GM18498 (cell line): Measurements from ENCODE around the gene MAP3K10.
"Not testable (repeated sequence)": the region's sequence is repeated elsewhere in the genome, so short reads cannot be mapped to it uniquely, and the experiment has no call there.

ENCODE experiments used
- ATAC-seq: cut with Tn5 transposase; IDR thresholded peaks from one replicate; pipeline ENCODE4 v1.9.1; 2021; ENCODE audit warnings: mild to moderate bottlenecking, moderate library complexity; ENCODE audit not compliant: unreplicated experiment

Gene MAP3K10

DNA sequence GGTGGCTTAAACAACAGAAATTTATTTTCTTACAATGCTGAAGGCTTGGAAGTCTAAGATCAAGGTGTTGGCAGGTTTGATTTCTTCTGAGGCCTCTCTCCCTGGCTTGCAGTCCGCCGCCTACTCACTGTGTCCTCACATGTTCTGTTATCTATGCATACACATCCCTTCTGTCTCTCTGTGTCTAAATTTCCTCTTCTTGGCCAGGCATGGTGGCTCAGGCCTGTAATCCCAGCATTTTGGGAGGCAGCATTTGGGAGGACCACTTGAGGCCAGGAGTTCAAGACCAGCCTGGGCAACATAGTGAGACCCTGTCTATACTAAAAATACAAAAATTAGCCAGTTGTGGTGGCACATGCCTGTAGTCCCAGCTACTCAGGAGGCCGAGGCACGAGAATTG, 19.9 kb upstream of the MAP3K10 start:
- ATAC-seq: not testable (repeated sequence)

DNA sequence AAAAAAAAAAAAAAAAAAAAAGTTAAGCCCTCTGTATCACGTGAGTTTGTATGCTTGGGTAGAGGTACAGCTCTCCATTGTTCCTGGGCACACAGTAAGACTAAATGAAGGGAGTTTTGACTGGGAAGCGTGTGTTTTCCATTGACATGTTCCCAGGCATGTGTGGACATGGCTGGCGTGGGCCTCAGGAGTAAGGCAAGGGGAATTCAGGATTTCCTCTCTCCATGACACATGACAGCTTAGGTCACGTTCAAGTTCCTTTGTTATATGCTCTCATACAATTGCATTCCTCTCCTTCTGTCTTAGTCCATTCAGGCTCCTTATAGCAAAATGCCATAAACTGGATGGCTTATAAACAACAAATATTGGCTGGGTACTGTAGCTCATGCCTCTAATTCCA, 17.1 kb upstream of the MAP3K10 start:
- no peak for ATAC-seq

DNA sequence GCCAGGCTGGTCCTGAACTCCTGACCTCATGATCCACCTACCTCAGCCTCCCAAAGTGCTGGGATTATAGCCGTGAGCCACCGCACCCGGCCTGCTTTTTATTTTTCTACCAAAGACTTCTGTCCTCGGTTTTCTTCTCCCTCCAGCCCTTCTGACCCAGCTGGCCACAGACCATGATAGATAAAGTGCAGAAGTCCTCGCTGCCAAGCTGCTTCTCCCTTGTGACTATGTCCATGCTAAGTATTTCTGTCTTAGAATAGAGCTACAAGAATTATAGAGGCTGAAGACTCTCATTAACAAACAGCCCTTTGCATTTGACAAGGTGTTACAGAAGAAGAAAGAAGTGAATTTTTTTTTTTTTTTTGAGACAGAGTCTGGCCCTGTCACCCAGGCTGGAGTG, 15.4 kb upstream of the MAP3K10 start:
- no peak for ATAC-seq

DNA sequence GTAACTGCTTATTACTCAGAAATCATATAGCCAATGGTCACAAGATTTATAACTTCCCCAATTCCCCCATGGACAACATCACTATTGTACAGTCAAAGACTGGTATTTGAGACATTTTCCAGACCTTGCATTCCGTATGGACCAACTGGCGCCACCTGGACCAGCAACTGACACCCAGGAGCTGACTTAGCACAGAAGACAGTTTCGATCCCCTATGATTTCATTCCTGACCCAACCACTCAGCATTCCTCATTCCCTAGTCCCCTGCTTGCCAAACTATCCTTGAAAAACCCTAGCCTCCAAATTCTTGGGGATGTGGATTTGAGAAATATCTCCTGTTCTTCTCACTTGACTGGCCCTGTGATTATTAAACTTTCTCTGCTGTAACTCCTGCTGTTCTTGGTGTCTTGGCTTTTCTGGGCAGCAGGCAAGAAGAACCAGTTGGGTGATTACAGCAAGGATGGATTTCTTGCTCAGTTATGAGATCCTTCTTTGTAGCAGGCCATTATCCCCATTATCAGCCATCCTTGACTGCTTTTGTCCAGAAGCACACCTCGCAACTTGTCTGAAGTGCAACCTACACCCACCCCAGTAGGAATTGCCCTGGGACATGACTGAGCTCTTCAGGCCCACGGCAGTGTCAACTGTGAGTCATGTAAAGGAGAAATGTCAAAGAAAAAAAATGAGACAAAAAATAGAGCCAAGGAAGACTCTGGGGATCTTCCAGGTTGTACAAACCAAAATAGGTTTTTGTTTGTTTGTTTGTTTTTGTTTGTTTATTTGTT, 13.7 kb upstream of the MAP3K10 start:
- no peak for ATAC-seq

DNA sequence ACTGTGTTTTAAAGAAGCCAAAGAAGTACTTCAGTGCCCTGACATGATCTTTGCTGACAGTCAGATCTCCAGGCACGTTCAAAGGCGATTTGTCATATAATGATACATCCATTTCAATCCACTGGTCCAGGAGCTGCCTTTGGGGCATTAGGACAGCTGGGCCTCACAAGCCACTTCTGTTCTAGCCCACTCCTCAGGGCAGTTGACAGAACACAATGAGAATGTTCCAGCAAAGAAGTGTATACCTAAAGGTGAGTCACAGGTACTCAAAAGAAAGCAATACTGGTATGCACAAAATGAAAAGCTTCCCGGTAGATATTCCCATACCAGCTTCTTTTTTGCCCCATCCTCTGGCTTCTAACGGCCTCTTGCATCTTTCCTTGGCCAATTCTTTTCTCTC, 12.5 kb upstream of the MAP3K10 start:
- ATAC-seq: no peak

DNA sequence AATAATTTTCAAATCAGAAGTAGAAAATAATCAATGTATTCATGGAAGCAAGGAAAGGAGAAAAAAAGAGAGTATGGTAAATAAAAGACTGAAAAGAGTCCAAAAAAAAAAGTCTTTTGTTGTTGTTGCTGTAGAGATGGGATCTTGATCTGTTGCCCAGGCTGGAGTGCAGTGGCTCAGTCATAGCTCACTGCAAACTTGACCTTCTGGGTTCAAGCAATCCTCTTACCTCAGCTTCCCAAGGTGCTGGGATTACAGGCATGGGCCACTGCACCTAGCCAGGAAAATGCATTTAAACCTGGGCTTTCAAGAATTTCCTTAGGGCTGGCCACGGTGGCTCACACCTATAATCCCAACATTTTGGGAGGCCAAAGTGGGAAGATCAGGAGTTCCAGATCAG, 7.0 kb upstream of the MAP3K10 start:
- ATAC-seq: no peak

DNA sequence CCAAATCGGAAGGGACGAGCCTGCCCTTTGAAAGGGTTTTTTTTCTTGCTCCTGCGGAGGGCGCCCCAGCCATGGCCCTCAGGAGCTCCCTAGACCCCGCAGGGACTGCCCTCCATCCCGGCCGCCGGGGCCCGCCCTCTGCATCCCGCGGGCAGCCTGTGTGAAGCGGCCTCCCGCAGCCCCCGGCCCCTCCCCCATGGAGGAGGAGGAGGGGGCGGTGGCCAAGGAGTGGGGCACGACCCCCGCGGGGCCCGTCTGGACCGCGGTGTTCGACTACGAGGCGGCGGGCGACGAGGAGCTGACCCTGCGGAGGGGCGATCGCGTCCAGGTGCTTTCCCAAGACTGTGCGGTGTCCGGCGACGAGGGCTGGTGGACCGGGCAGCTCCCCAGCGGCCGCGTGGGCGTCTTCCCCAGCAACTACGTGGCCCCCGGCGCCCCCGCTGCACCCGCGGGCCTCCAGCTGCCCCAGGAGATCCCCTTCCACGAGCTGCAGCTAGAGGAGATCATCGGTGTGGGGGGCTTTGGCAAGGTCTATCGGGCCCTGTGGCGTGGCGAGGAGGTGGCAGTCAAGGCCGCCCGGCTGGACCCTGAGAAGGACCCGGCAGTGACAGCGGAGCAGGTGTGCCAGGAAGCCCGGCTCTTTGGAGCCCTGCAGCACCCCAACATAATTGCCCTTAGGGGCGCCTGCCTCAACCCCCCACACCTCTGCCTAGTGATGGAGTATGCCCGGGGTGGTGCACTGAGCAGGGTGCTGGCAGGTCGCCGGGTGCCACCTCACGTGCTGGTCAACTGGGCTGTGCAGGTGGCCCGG, 815 bp downstream of the MAP3K10 start:
- ATAC-seq: peak; percentile 28

DNA sequence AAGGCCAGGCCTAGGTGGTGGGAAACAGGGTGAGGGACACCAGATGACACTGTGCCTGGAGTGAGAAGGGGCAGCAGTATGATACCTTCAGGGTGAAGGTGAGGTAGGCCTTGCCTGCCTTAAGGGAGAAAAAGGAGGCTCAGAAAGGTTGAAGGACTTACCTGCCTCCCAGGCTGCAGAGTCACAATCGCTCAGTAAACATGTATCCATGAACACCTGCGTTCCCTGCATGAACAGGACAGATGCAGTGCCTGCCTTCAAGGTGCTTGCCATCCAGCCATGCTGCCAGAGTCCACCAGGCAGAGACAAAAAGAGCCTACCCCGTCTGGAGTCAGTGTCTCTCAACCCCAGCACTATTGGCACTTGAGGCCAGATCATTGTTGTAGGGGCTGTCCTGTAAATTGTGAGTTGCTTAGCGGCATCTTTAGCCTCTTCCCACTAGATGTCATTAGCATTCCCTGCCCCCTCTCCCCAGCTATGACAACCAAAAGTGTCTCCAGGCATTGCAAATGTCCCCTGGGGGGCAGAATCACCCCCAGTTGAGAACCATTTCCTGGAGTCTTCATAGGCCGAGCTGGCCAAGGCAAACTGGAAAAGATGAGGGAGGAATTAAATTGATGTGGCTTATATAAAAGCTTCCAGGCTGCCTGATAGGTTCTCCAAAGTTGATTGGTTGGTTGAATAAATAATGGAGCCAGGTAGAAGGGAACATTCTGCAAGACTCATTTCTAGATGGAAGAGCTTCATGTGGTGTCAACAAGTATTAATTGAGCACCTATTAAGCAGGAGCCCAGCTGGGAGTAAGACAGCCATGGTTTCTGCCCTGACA, 1.7 kb downstream of the MAP3K10 start:
- no peak for ATAC-seq

DNA sequence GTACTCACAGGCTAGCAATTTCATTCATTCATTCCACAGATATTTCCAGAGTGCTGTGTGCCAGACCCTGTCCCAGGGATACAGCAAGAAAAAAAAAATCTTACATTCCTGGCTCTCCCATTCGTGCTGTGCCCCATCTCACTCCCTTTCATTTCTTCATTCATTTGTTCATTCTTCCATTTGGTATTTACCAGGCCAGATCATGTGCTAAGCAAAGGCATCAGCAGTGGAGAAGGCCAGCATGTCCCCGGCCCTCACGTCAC, 2.3 kb downstream of the MAP3K10 start:
- ATAC-seq: no peak

DNA sequence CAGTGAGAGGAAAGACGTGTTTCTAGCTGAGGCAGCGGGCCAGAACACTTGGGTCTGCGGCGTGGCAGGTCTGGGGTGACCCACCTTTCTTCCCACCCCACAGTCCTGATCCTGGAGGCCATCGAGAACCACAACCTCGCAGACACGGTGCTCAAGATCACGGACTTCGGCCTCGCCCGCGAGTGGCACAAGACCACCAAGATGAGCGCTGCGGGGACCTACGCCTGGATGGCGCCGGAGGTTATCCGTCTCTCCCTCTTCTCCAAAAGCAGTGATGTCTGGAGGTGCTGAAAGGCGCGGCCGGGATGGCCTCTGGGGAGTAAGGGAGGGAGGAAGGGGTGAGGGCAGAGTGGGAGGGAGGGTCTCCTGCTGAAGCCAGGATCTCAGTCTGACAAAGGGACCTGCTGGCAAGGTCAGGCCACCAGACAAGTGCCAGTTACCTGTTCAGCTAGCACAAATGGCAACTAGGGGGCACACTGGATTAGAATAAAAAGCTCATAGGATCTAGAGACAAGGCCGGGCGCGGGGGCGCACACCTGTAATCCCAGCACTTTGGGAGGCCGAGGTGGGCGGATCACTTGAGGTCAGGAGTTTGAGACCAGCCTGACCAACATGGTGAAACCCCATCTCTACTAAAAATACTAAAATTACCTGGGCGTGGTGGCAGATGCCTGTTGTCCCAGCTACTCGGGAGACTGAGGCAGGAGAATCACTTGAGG, 7.2 kb downstream of the MAP3K10 start:
- ATAC-seq: no peak

DNA sequence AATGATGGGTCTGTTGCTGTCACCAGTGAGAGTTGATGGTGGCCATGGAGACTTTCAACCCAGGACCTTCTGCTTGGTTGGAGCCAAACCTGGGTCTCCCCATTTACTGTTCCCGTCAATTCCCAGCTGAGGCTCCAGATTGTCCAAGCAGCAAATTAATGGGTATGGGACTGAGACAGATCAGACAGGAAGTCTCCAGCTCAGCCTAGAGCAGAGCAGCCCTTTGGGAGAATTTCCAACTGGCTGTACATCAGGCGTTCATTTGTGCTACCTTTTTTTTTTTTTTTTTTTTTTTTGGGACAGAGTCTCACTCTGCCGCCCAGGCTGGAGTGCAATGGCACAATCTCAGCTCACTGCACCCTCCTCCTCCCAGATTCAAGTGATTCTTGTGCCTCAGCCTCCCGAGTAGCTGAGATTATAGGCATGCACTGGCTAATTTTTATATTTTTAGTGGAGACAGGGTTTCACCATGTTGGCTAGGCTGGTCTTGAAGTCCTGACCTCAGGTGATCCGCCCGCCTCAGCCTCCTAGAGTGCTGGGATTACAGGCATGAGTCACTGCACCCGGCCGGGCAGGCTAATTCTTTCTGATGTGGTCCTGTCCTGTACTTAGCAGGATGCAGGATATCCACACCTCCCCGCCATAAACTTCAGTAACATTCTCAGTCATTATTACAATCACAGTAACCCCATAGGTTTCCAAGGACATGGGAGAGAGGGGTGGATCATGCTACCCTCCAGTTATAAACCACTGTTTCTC, 9.3 kb downstream of the MAP3K10 start:
- ATAC-seq: no peak

DNA sequence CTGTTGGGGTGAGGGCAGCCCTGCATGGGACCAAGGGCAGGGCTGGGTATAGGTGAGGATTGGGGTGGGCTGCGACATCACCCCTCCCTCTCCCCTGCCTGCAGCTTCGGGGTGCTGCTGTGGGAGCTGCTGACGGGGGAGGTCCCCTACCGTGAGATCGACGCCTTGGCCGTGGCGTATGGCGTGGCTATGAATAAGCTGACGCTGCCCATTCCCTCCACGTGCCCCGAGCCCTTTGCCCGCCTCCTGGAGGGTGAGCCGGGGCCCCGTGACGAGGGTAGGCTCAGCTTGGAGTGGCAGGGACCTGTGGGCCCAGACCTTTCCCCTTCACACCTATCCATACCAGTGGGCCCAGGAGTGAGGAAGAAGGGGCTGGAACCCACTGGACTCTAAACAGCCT, 13.2 kb downstream of the MAP3K10 start:
- no peak for ATAC-seq

DNA sequence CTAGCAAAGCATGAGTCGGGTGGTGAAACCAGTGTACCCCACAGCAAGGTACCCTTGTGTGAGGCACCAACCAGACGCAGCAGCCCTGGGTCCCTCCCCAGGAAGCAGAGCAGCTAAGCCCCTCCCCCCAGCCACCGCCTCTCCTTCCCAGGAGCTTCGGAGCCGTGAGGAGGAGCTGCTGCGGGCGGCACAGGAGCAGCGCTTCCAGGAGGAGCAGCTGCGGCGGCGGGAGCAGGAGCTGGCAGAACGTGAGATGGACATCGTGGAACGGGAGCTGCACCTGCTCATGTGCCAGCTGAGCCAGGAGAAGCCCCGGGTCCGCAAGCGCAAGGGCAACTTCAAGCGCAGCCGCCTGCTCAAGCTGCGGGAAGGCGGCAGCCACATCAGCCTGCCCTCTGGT, 14.5 kb downstream of the MAP3K10 start:
- ATAC-seq: no peak

DNA sequence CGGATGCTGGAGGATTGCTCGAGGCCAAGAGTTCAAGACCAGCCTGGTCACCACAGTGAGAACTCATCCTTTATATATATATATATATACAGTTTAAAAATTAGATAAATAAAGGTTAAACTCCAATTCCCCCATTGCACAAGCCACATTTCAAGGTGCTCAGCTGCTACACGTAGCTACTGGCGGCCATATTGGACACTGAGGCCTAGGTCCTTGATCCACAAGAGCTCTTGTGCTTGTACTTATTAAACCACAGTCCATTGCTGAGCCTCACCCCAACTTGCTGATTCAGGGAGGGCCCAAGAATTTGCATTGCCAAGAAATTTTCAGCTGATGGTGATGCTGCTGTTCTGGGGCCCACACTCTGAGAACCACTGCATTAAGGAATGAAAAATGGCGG, 17.4 kb downstream of the MAP3K10 start:
- ATAC-seq: no peak

DNA sequence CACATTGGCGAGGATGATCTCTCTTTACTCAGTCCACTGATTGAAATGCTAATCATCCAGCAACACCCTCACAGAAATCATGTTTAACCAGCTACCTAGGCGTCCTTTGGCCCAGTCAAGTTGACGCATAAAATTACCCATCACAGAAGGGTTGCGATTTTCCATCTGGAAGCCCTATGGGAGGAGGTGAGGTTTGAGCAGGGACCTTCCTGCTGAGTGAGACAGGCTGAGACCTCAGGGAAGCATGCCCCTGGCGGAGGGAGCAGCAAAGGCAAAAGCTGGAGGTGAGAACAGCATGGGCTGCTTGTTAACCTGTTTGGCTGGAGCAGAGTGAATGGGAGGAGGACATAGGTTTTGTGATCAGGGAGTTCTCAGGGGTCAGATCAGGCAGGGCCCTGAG, 19.7 kb downstream of the MAP3K10 start:
- ATAC-seq: no peak

DNA sequence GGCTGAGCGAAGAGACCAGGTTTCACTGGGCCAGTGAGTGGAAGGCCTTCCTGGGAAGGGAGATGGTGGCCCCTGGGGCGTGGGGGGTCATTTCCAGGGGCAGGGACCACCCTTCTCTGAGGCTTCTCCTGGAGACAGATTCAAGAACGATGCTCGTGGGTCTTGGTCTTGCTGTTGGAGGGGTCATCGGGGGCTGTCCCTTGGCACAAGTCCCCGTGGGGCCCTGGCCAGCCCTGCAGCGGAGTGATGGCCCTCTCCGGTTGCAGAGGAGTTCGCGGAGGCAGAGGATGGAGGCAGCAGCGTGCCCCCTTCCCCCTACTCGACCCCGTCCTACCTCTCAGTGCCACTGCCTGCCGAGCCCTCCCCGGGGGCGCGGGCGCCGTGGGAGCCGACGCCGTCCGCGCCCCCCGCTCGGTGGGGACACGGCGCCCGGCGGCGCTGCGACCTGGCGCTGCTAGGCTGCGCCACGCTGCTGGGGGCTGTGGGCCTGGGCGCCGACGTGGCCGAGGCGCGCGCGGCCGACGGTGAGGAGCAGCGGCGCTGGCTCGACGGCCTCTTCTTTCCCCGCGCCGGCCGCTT, 22.1 kb downstream of the MAP3K10 start:
- ATAC-seq: no peak

DNA sequence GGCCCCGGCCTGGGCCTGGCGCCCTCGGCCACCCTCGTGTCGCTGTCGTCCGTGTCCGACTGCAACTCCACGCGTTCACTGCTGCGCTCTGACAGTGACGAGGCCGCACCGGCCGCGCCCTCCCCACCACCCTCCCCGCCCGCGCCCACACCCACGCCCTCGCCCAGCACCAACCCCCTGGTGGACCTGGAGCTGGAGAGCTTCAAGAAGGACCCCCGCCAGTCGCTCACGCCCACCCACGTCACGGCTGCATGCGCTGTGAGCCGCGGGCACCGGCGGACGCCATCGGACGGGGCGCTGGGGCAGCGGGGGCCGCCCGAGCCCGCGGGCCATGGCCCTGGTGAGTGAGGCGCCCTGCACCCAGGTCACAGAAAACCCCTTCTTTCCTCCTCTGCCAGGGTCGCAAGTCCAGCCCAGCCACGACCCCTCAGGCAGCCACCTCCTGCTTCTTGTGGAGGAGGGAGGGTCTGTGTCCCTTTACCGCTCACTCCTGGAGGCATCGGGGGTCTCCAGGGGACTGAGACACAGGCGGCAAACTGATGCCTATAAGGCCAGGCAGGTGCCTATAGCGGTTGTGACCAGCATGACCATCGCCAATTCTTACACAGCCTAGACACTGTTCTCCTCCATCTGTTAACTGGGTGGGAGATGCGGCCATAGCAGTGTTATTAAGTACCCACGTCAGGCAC, 22.8 kb downstream of the MAP3K10 start:
- no peak for ATAC-seq

DNA sequence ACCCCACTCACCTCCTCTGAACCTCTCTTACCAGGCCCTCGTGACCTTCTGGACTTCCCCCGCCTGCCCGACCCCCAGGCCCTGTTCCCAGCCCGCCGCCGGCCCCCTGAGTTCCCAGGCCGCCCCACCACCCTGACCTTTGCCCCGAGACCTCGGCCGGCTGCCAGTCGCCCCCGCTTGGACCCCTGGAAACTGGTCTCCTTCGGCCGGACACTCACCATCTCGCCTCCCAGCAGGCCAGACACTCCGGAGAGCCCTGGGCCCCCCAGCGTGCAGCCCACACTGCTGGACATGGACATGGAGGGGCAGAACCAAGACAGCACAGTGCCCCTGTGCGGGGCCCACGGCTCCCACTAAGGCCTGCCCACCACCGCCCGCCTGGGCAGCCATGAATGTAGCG, 23.7 kb downstream of the MAP3K10 start:
- no peak for ATAC-seq

DNA sequence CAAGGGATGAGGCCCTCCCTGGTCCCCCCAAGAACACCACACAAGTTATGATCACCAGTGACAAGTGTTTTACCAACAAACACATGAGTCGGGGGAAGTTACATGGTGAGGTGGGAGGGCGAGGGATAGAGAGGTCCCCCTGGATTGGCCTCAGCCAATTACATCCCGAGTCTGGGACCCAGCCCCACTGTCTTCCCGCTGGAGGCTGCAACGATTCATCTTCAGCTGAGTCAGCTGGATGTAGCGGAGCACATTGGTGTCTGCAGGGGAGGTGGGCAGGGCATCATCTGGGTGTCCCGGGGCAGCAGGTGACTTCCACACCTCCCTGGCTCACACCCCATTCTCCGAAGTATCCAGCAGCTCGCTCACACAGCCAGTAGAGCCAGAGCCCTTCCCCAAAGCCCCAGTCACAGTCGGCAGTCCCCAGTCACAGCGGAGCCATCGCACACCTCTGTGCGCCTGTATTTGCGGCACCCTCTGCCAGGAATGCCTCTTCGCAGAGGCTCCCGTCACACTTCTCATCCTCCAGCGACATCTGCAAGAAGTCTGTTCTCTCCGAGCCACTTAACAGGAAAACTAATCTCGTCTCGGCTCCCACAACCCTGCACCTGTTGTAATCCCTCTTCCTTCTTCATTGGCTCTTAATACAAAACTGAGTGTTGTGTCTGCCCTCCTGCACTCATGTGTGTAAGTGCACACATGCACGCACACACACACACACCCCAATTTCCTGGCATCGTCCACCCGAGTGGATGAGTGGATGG, 25.0 kb downstream of the MAP3K10 start:
- no peak for ATAC-seq
